GM12878 (cell line): ENCODE data around the gene SLC23A2.

ENCODE experiments used
- CTCF ChIP-seq, 3 experiments: IDR thresholded peaks in 2 of 3; conservative IDR thresholded peaks in 1 of 3; 2 replicates each; pipeline ENCODE4 v1.5.1; 2011; ENCODE audit warnings: low read depth in 3 of 3, low read length in 3 of 3, mild to moderate bottlenecking in 3 of 3, control low read depth in 2 of 3, moderate library complexity in 2 of 3, inconsistent platforms in 1 of 3, mixed read lengths in 1 of 3; ENCODE audit not compliant: control insufficient read depth in 2 of 3, insufficient read depth in 1 of 3; ENCODE audit errors: extremely low read depth in 1 of 3
- EZH2 ChIP-seq: IDR thresholded peaks from 2 replicates; pipeline ENCODE4 v1.6.1; 2012; ENCODE audit warnings: low read depth, mild to moderate bottlenecking, control low read depth, inconsistent platforms, low read length, borderline replicate concordance; ENCODE audit not compliant: control insufficient read depth
- FOXK2 ChIP-seq: fragments of 450-650 bp; IDR thresholded peaks from 2 replicates; pipeline ENCODE4 v1.6.1; 2017; ENCODE audit warnings: mild to moderate bottlenecking, moderate library complexity
- JUND ChIP-seq: IDR thresholded peaks from 2 replicates; pipeline ENCODE4 v1.6.1; 2012; ENCODE audit warnings: low read depth, mild to moderate bottlenecking, low read length, improper control_type of control experiment, moderate library complexity
- KDM1A ChIP-seq: fragments of 200-600 bp; sonication (generic); IDR thresholded peaks from 2 replicates; pipeline ENCODE4 v1.6.1; 2016; ENCODE audit warnings: borderline replicate concordance
- MEF2A ChIP-seq: IDR thresholded peaks from 2 replicates; pipeline ENCODE4 v1.6.1; 2011; ENCODE audit warnings: low read depth, mild to moderate bottlenecking, low read length, moderate library complexity; ENCODE audit not compliant: insufficient read depth
- PAX8 ChIP-seq: fragments of 450-650 bp; IDR thresholded peaks from 2 replicates; pipeline ENCODE4 v1.6.1; 2017; ENCODE audit warnings: mild to moderate bottlenecking, moderate library complexity
- PML ChIP-seq: IDR thresholded peaks from 2 replicates; pipeline ENCODE4 v1.6.1; 2012; ENCODE audit warnings: low read length, inconsistent platforms
- POLR2A ChIP-seq: IDR thresholded peaks from 2 replicates; pipeline ENCODE4 v1.6.1; 2011; ENCODE audit warnings: low read depth, mild to moderate bottlenecking, low read length
- RFX5 ChIP-seq: IDR thresholded peaks from 2 replicates; pipeline ENCODE4 v1.6.1; 2011; ENCODE audit warnings: low read depth, low read length, improper control_type of control experiment
- TCF7 ChIP-seq: IDR thresholded peaks from 2 replicates; pipeline ENCODE4 v1.6.1; 2014; ENCODE audit warnings: antibody characterized with exemption, borderline replicate concordance
- YY1 ChIP-seq: IDR thresholded peaks from 2 replicates; pipeline ENCODE4 v1.6.1; 2011; ENCODE audit warnings: low read depth, mild to moderate bottlenecking, low read length
- ZNF207 ChIP-seq: fragments of 450-650 bp; IDR thresholded peaks from 2 replicates; pipeline ENCODE4 v1.6.1; 2014; ENCODE audit warnings: antibody characterized with exemption, mild to moderate bottlenecking, borderline replicate concordance
- TF ChIP-seq, protein P1 (sequence below): IDR thresholded peaks from 2 replicates; pipeline ENCODE4 v1.6.1; 2011; ENCODE audit warnings: low read depth, mild to moderate bottlenecking, low read length, moderate library complexity, borderline replicate concordance; ENCODE audit errors: extremely low read depth

DNA sequence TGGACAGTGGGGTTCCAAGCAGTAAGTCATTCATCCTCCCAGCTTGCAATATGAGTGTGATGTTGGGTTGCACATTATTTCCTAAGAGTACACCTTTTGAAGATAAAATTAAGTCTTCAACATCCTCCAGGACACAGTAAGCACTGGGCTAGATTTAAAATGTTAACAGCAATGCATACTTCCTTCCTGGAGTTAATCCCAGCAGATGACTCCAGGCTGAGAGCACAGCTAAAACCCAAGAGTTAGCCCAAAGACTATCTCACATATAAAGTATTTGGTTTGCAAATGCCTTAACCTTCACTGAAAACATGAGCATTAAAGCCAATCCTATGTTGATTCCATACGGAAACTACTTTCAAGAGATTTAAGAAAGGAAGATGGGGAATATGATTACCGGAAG is 69.2 kb downstream of the SLC23A2 start:
- TF ChIP-seq ZNF207 (no peak), YY1 (no peak), MEF2A (no peak), CTCF (IDR thresholded peaks at IDR 0.05 in 2 of 3, conservative IDR thresholded peaks at IDR 0.05 in 1 of 3; ENCODE audit: control insufficient read depth in 2 of 3, extremely low read depth in 1 of 3, insufficient read depth in 1 of 3, low read depth in 3 of 3, low read length in 3 of 3) (no peak), JUND (no peak), EZH2 (no peak), KDM1A (no peak), POLR2A (no peak), PML (no peak), RFX5 (no peak), TCF7 (no peak), FOXK2 (no peak), PAX8 (no peak)
- TF ChIP-seq, protein P1, sequence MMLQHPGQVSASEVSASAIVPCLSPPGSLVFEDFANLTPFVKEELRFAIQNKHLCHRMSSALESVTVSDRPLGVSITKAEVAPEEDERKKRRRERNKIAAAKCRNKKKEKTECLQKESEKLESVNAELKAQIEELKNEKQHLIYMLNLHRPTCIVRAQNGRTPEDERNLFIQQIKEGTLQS: no peak
